Sigmoid colon (tissue), 7 donors: ENCODE results near the gene RIOK1. TPM values are rescaled to one million over a fixed set of nuclear protein-coding genes. Genes with fewer than 3 reads are reported as not detected.

Experiments
- DNase-seq: peaks from one replicate; pipeline ENCODE4 v3.0.0-alpha.2; 2019
- H3K27ac ChIP-seq, 4 donors: fragments of 200-600 bp; sonication (generic); one replicate each; pipeline ENCODE4 v1.5.1; 2016 to 2019; ENCODE audit warnings: mild to moderate bottlenecking in 1 of 4
- H3K27me3 ChIP-seq, 3 donors: fragments of 200-600 bp; sonication (generic); one replicate each; pipeline ENCODE4 v1.5.1; 2019; ENCODE audit warnings: mild to moderate bottlenecking in 1 of 3
- H3K36me3 ChIP-seq, 4 donors: fragments of 200-600 bp; sonication (generic); one replicate each; pipeline ENCODE4 v1.5.1; 2016 to 2019
- H3K4me1 ChIP-seq, 4 donors: fragments of 200-600 bp; sonication (generic); one replicate each; pipeline ENCODE4 v1.5.1; 2017 to 2019
- H3K4me3 ChIP-seq, 4 donors: fragments of 200-600 bp; sonication (generic); one replicate each; pipeline ENCODE4 v1.5.1; 2017 to 2019; ENCODE audit warnings: mild to moderate bottlenecking in 2 of 4, moderate library complexity in 1 of 4
- H3K9me3 ChIP-seq, 4 donors: fragments of 200-600 bp in 3 of 4; sonication (generic) in 3 of 4; one replicate each; pipeline versions ENCODE4 v1.5.1 to v1.6.1; 2013 to 2019
- CTCF ChIP-seq, 4 experiments: fragments of 450-650 bp in 3 of 4; fragments of 200-600 bp in 1 of 4; IDR thresholded peaks; one replicate each; pipeline ENCODE4 v1.5.1; 2016 to 2019; ENCODE audit warnings: antibody characterized with exemption in 4 of 4, mild to moderate bottlenecking in 3 of 4, moderate library complexity in 2 of 4
- EP300 ChIP-seq, 4 donors: sonication (generic); formaldehyde crosslinking; IDR thresholded peaks; one replicate each; pipeline ENCODE4 v1.6.1; 2017; ENCODE audit warnings: antibody characterized with exemption in 4 of 4
- POLR2A ChIP-seq, 2 donors: fragments of 450-650 bp; IDR thresholded peaks; one replicate each; pipeline ENCODE4 v1.6.1; 2016; ENCODE audit warnings: antibody characterized with exemption in 2 of 2, mild to moderate bottlenecking in 2 of 2, moderate library complexity in 2 of 2
- POLR2AphosphoS5 ChIP-seq, 4 donors: sonication (generic); formaldehyde crosslinking; IDR thresholded peaks; one replicate each; pipeline ENCODE4 v1.6.1; 2017; ENCODE audit warnings: antibody characterized with exemption in 4 of 4
- WGBS, 2 donors: extraction: QIAGEN DNeasy Blood & Tissue Kit; methylation state at CpG; one replicate each; pipeline ENCODE4 v1.1.7; 2013; 5-methylcytosine and 5-hydroxymethylcytosine counted together
- intact Hi-C: fragments of 100-400 bp; cut with DNase I; formaldehyde crosslinking; loops from one replicate; pipeline ENCODE4 v1.15.1; 2023
- polyA plus RNA-seq, 3 donors: library from polyadenylated mRNA; stranded (reverse); fragments of 200-250 nt; gene quantifications; one replicate each; pipeline ENCODE4 v1.2.3, GENCODE V29; 2013
- total RNA-seq, 4 donors: library from RNA; depleted of rRNA; stranded (reverse); fragments of >200 nt; gene quantifications; one replicate each; pipeline ENCODE4 v1.1.0, GENCODE V29; 2016
- donor health status: healthy with polysubstance abuse.
- donor health status: Bipolar disorder and iron deficiency.
- donor health status: healthy.

RIOK1 gene
- total and polyA plus RNA-seq, 7 donors = 10.2 to 16.9 (median 15.3) TPM

GRCh38 chr6:7431674-7432390 is 42.2 kb downstream of the RIOK1 start:
- TF ChIP-seq CTCF (IDR thresholded peaks at IDR 0.05) (no peak), POLR2A (IDR thresholded peaks at IDR 0.05) (no peak), POLR2AphosphoS5 (IDR thresholded peaks at IDR 0.05) (no peak), EP300 (IDR thresholded peaks at IDR 0.05) (no peak)
- intact Hi-C loops = no loop called here
- no peak overlapping the region for H3K4me3 ChIP-seq
- H3K9me3 ChIP-seq = no peaks in the 10 kb centered on the region
- 79% methylated on average over 24 of the region's 24 CpGs for WGBS, 2 donors
- no peaks in the 10 kb centered on the region for H3K36me3 ChIP-seq
- peaks cover 0 to 9% (median 0%) of the 10 kb centered on the region in 3 donors for H3K27me3 ChIP-seq
- no peak for DNase-seq
- no peak overlapping the region for H3K27ac ChIP-seq
- H3K4me1 ChIP-seq = peaks cover 0 to 6% (median 0%) of the 10 kb centered on the region in 4 donors

- no peak overlapping the region for H3K27ac ChIP-seq
- intact Hi-C loops = no loop called here
- TF ChIP-seq EP300 (IDR thresholded peaks at IDR 0.05) (no peak), CTCF (IDR thresholded peaks at IDR 0.05) (no peak), POLR2A (IDR thresholded peaks at IDR 0.05) (no peak), POLR2AphosphoS5 (IDR thresholded peaks at IDR 0.05) (no peak)
- H3K36me3 ChIP-seq = no peaks in the 10 kb centered on the region
- no peaks in the 10 kb centered on the region for H3K4me1 ChIP-seq
- 86 to 89% methylated on average over 16 of the region's 16 CpGs for WGBS, 2 donors
- no peak overlapping the region for H3K4me3 ChIP-seq
- no peaks in the 10 kb centered on the region for H3K9me3 ChIP-seq
- DNase-seq = no peak
- H3K27me3 ChIP-seq = peaks cover 0 to 9% (median 0%) of the 10 kb centered on the region in 3 donors
Observed at GRCh38 chr6:7432391-7433120, 42.9 kb downstream of the RIOK1 start.

GRCh38 chr6:7433121-7433617 is 43.6 kb downstream of the RIOK1 start:
- Histone ChIP-seq H3K27ac (no peak overlapping the region), H3K4me3 (no peak overlapping the region), H3K9me3 (no peaks in the 10 kb centered on the region), H3K36me3 (no peaks in the 10 kb centered on the region), H3K4me1 (no peaks in the 10 kb centered on the region), H3K27me3 (peaks cover 0 to 9% (median 0%) of the 10 kb centered on the region in 3 donors)
- intact Hi-C loops = no loop called here
- WGBS, 2 donors = 81 to 87% methylated on average over 5 of the region's 5 CpGs
- no peak for TF ChIP-seq POLR2AphosphoS5 (IDR thresholded peaks at IDR 0.05)
- TF ChIP-seq EP300 (IDR thresholded peaks at IDR 0.05) = no peak
- no peak for TF ChIP-seq POLR2A (IDR thresholded peaks at IDR 0.05)
- TF ChIP-seq CTCF (IDR thresholded peaks at IDR 0.05) = no peak
- DNase-seq = no peak

GRCh38 chr6:7434672-7435071 is 45.1 kb downstream of the RIOK1 start:
- no peak overlapping the region for H3K27ac ChIP-seq
- no peak for TF ChIP-seq POLR2A (IDR thresholded peaks at IDR 0.05)
- TF ChIP-seq POLR2AphosphoS5 (IDR thresholded peaks at IDR 0.05) = no peak
- no peak for TF ChIP-seq CTCF (IDR thresholded peaks at IDR 0.05)
- no peak for TF ChIP-seq EP300 (IDR thresholded peaks at IDR 0.05)
- no peak for DNase-seq
- 71 to 79% methylated on average over 1 of the region's 1 CpG for WGBS, 2 donors
- intact Hi-C loops = no loop called here
- no peak overlapping the region for H3K4me3 ChIP-seq
- no peaks in the 10 kb centered on the region for H3K4me1 ChIP-seq
- no peaks in the 10 kb centered on the region for H3K36me3 ChIP-seq
- no peaks in the 10 kb centered on the region for H3K9me3 ChIP-seq
- H3K27me3 ChIP-seq = peaks cover 0 to 9% (median 0%) of the 10 kb centered on the region in 3 donors
